Measurements from ENCODE around the gene NAV1.

The NAV1 gene

DNA sequence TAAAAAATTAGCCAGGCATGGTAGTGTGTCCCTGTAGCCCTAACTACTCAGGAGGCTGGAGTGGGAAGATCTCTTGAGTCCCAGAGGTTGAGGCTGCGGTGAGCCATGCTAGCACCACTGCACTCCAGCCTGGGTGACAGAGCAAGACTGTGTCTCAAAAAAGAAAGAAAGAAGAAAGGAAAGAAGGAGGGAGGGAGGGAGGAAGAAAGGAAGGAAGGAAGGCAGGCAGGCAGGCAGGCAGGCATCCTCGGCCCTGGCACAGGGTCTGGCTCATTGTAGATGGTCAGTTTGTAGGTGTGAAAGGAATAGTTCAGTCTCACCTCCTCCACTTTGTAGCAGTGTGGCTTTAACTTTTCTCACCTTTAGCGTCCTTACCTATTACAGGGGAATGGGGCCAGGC is 25.0 kb downstream of the NAV1 start:
- H3K79me2 ChIP-seq (ENCODE audit: low read length), result no peaks in the 10 kb centered on the region
- no peaks in the 10 kb centered on the region for H3K27me3 ChIP-seq (replicated peaks; ENCODE audit: insufficient read depth, low read length)
- TF ChIP-seq EZH2 (optimal IDR thresholded peaks at IDR 0.05; ENCODE audit: low read depth, low read length) (no peak), EZH2phosphoT487 (IDR thresholded peaks at IDR 0.05; ENCODE audit: low read length) (no peak)
- TF ChIP-seq, protein P1, sequence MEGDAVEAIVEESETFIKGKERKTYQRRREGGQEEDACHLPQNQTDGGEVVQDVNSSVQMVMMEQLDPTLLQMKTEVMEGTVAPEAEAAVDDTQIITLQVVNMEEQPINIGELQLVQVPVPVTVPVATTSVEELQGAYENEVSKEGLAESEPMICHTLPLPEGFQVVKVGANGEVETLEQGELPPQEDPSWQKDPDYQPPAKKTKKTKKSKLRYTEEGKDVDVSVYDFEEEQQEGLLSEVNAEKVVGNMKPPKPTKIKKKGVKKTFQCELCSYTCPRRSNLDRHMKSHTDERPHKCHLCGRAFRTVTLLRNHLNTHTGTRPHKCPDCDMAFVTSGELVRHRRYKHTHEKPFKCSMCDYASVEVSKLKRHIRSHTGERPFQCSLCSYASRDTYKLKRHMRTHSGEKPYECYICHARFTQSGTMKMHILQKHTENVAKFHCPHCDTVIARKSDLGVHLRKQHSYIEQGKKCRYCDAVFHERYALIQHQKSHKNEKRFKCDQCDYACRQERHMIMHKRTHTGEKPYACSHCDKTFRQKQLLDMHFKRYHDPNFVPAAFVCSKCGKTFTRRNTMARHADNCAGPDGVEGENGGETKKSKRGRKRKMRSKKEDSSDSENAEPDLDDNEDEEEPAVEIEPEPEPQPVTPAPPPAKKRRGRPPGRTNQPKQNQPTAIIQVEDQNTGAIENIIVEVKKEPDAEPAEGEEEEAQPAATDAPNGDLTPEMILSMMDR (IDR thresholded peaks at IDR 0.05; ENCODE audit: low read length), result no peak
- no peak for DNase-seq
- H3K9ac ChIP-seq (ENCODE audit: low read length), result no peak overlapping the region
- H3K27ac ChIP-seq (ENCODE audit: low read length), result no peak overlapping the region
- no peaks in the 10 kb centered on the region for H3K9me3 ChIP-seq (replicated peaks; ENCODE audit: insufficient read depth, low read length)
- no peak overlapping the region for H2AFZ ChIP-seq (ENCODE audit: low read length)
- no peaks in the 10 kb centered on the region for H3K36me3 ChIP-seq (replicated peaks; ENCODE audit: insufficient read depth, low read length)
- no peaks in the 10 kb centered on the region for H4K20me1 ChIP-seq (ENCODE audit: insufficient read depth, low read length)
- H3K4me3 ChIP-seq (ENCODE audit: low read length), result no peak overlapping the region
- H3K4me1 ChIP-seq (ENCODE audit: low read length), result no peaks in the 10 kb centered on the region
- H3K4me2 ChIP-seq (ENCODE audit: low read depth, low read length), result no peak overlapping the region
- no peaks in the 10 kb centered on the region for H3F3A ChIP-seq (ENCODE audit: insufficient read depth, low read length)
- H3K9me2 ChIP-seq (replicated peaks; ENCODE audit: insufficient read depth, low read length), result no peaks in the 10 kb centered on the region

DNA sequence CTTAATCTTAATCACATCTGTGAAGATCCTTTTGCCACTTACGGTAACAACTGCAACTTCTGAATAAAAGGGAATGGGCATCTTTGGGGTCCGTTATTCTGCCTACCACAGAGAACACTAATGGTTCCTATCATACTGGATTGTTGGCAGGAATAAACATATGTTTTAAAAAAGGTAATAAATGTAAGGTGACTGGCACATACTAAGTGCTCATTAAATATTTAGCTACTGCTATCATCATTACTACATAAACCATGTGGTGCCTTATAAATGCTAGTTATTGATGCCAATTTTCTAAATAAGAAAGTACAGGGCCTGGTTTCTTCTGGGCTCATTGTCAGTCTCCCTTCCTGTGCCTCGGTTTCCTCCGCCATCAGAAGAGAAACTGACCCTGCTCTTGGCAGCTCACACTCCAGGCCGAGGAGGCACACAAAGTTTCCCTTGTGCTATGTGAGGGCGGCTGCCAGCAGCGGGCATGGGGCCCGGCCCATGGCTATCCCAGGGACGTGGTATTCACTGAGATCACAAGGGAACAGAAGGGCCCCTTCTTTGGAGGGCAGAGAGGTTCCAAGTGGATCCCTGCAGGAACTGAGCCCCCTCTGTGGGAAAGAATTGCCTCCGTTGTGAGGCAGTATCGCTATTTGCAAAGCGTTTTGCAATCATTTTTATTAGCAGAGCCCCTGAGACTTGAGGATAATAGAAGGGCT is 26.2 kb downstream of the NAV1 start:
- H3K9me3 ChIP-seq (replicated peaks; ENCODE audit: insufficient read depth, low read length), result no peaks in the 10 kb centered on the region
- H3K36me3 ChIP-seq (replicated peaks; ENCODE audit: insufficient read depth, low read length), result no peaks in the 10 kb centered on the region
- no peaks in the 10 kb centered on the region for H3K79me2 ChIP-seq (ENCODE audit: low read length)
- H3K27ac ChIP-seq (ENCODE audit: low read length), result no peak overlapping the region
- no peak overlapping the region for H3K9ac ChIP-seq (ENCODE audit: low read length)
- H4K20me1 ChIP-seq (ENCODE audit: insufficient read depth, low read length), result no peaks in the 10 kb centered on the region
- no peaks in the 10 kb centered on the region for H3K9me2 ChIP-seq (replicated peaks; ENCODE audit: insufficient read depth, low read length)
- H3F3A ChIP-seq (ENCODE audit: insufficient read depth, low read length), result no peaks in the 10 kb centered on the region
- TF ChIP-seq, protein P1 (IDR thresholded peaks at IDR 0.05; ENCODE audit: low read length), result no peak
- TF ChIP-seq EZH2phosphoT487 (IDR thresholded peaks at IDR 0.05; ENCODE audit: low read length), result no peak
- TF ChIP-seq EZH2 (optimal IDR thresholded peaks at IDR 0.05; ENCODE audit: low read depth, low read length), result no peak
- DNase-seq, result no peak
- no peaks in the 10 kb centered on the region for H3K27me3 ChIP-seq (replicated peaks; ENCODE audit: insufficient read depth, low read length)
- no peak overlapping the region for H2AFZ ChIP-seq (ENCODE audit: low read length)
- H3K4me2 ChIP-seq (ENCODE audit: low read depth, low read length), result no peak overlapping the region
- no peaks in the 10 kb centered on the region for H3K4me1 ChIP-seq (ENCODE audit: low read length)
- no peak overlapping the region for H3K4me3 ChIP-seq (ENCODE audit: low read length)

DNA sequence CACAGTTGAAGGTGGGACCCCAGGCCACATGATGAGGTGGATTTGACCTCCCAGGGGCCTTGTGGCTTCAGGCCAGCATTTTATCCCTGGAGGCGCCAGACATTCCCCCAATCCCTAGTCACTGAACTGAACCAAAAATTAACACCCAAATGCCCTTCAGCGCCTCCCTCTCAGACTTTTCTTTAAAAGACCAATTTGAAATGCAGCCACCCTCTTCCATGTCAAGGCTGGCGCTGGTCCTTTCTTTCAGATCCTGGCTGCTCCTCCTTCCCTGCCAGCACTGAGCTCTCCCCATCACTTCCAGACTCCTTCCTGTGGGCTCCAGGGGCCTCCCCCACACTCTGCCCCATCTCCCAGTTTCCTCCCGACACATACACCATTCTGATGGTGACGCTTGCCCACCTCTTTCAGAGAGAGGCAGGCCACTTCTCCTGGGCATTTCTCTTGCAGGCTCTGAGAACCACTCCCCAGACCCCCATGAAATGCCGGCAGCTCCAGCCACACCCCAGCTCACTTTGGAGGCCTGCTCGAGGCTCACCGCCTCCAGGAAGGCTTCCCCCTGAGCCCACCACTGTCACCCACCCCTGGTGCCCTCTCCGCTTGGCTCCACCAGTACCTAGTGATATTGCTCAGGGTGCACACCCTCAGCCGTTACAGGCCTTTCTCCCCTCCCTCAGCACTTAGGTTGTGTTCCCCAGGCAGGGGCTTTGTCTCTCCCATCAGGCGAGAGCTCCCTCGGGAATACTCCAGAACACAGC is 27.0 kb downstream of the NAV1 start:
- no peaks in the 10 kb centered on the region for H3K36me3 ChIP-seq (replicated peaks; ENCODE audit: insufficient read depth, low read length)
- H3F3A ChIP-seq (ENCODE audit: insufficient read depth, low read length), result no peaks in the 10 kb centered on the region
- no peak overlapping the region for H3K9ac ChIP-seq (ENCODE audit: low read length)
- H3K9me2 ChIP-seq (replicated peaks; ENCODE audit: insufficient read depth, low read length), result no peaks in the 10 kb centered on the region
- no peak overlapping the region for H3K4me3 ChIP-seq (ENCODE audit: low read length)
- H3K27ac ChIP-seq (ENCODE audit: low read length), result no peak overlapping the region
- H3K79me2 ChIP-seq (ENCODE audit: low read length), result no peaks in the 10 kb centered on the region
- H3K27me3 ChIP-seq (replicated peaks; ENCODE audit: insufficient read depth, low read length), result no peaks in the 10 kb centered on the region
- H3K4me2 ChIP-seq (ENCODE audit: low read depth, low read length), result no peak overlapping the region
- H4K20me1 ChIP-seq (ENCODE audit: insufficient read depth, low read length), result no peaks in the 10 kb centered on the region
- no peaks in the 10 kb centered on the region for H3K9me3 ChIP-seq (replicated peaks; ENCODE audit: insufficient read depth, low read length)
- H2AFZ ChIP-seq (ENCODE audit: low read length), result no peak overlapping the region
- DNase-seq, result no peak
- no peaks in the 10 kb centered on the region for H3K4me1 ChIP-seq (ENCODE audit: low read length)
- TF ChIP-seq, protein P1 (IDR thresholded peaks at IDR 0.05; ENCODE audit: low read length), result no peak
- TF ChIP-seq EZH2 (optimal IDR thresholded peaks at IDR 0.05; ENCODE audit: low read depth, low read length), result no peak
- TF ChIP-seq EZH2phosphoT487 (IDR thresholded peaks at IDR 0.05; ENCODE audit: low read length), result no peak
